ENCODE measurements around the gene PLEKHN1.

DNA sequence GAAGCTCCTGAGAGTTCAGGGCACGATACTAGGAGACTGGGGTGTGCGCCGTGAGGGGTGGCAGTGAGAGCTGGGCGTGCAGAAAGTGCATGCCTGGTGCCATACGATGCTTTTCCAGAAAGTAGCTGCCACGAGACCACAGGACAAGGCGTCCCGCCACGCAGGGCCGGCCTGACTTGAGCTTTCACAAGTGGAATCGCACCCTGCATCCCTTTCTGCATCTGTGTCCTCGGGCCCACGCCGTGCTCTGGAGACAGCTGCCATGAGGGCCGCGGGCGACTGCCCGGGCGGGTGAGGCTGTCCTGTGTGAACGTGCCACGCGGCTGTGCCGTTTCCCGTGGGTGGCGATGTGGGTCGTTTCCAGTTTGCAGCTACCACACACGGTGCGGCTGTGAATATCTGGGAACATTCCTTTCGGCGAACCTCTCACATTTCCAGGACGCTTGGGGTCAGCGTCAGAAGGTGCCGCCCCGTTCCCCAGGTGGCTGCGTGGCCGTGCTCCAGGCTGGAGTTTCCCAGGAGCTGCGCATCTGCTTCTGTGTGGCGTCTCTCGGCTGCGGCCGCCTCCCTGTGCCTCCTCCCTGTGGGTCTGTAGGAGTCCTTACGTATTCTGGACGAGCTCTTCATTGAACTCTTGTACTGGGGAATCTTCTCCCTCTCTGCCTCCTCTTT is 16.6 kb downstream of the PLEKHN1 start:
- TF ChIP-seq, protein P1, sequence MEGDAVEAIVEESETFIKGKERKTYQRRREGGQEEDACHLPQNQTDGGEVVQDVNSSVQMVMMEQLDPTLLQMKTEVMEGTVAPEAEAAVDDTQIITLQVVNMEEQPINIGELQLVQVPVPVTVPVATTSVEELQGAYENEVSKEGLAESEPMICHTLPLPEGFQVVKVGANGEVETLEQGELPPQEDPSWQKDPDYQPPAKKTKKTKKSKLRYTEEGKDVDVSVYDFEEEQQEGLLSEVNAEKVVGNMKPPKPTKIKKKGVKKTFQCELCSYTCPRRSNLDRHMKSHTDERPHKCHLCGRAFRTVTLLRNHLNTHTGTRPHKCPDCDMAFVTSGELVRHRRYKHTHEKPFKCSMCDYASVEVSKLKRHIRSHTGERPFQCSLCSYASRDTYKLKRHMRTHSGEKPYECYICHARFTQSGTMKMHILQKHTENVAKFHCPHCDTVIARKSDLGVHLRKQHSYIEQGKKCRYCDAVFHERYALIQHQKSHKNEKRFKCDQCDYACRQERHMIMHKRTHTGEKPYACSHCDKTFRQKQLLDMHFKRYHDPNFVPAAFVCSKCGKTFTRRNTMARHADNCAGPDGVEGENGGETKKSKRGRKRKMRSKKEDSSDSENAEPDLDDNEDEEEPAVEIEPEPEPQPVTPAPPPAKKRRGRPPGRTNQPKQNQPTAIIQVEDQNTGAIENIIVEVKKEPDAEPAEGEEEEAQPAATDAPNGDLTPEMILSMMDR (IDR thresholded peaks at IDR 0.05): no peak
- no peak for TF ChIP-seq EP300 (IDR thresholded peaks at IDR 0.05)

Data from tibial nerve (tissue), 4 donors.